CD4-positive, CD25-positive, alpha-beta regulatory T cell (primary cell): ENCODE measurements around the gene CYP4B1. TPM values are rescaled to one million over a fixed set of nuclear protein-coding genes. Genes with fewer than 3 reads are reported as not detected.

Source experiments
- ATAC-seq, 2 donors: fragments of 150-1000 bp; cut with Tn5 transposase; one replicate each; pipeline ENCODE4 v1.10.0; 2021; ENCODE audit warnings: low read depth in 2 of 2, moderate number of reproducible peaks in 2 of 2, moderate library complexity in 1 of 2
- DNase-seq, 3 donors: peaks; one replicate each; pipeline versions ENCODE4 v3.0.0 to v3.0.0-alpha.2; 2012 to 2022; ENCODE audit warnings: mixed read lengths in 1 of 3
- H3K27ac ChIP-seq: one replicate; pipeline ENCODE4 v1.7.0; 2013; ENCODE audit warnings: mild to moderate bottlenecking, low read length; ENCODE audit not compliant: insufficient read depth, poor library complexity, severe bottlenecking
- H3K27me3 ChIP-seq: one replicate; pipeline ENCODE4 v1.7.0; 2013; ENCODE audit warnings: low read length; ENCODE audit not compliant: control insufficient read depth, insufficient read depth
- H3K36me3 ChIP-seq: one replicate; pipeline ENCODE4 v1.7.0; 2013; ENCODE audit warnings: mild to moderate bottlenecking, low read length, moderate library complexity; ENCODE audit not compliant: control insufficient read depth, insufficient read depth
- H3K4me1 ChIP-seq: 2 replicates; pipeline ENCODE4 v1.7.0; 2013; ENCODE audit warnings: mild to moderate bottlenecking, low read length; ENCODE audit not compliant: insufficient read depth, control insufficient read depth, poor library complexity, severe bottlenecking
- H3K4me3 ChIP-seq: one replicate; pipeline ENCODE4 v1.7.0; 2013; ENCODE audit warnings: low read depth, mild to moderate bottlenecking, low read length, moderate library complexity
- H3K9me3 ChIP-seq, 2 experiments: 1 replicate in 1 of 2; 2 replicates in 1 of 2; pipeline ENCODE4 v1.7.0; 2013; ENCODE audit warnings: low read length in 2 of 2, mild to moderate bottlenecking in 1 of 2, moderate library complexity in 1 of 2; ENCODE audit not compliant: control insufficient read depth in 2 of 2
- H3K27ac Mint-ChIP-seq, 3 donors: one replicate each; pipeline ENCODE4 v1.8.0; 2020 to 2022; ENCODE audit warnings: mild to moderate bottlenecking in 3 of 3, mixed read lengths in 3 of 3, moderate library complexity in 2 of 3
- H3K27me3 Mint-ChIP-seq: one replicate; pipeline ENCODE4 v1.8.0; 2022; ENCODE audit warnings: mild to moderate bottlenecking, mixed read lengths
- H3K36me3 Mint-ChIP-seq: one replicate; pipeline ENCODE4 v1.8.0; 2020; ENCODE audit warnings: mixed read lengths
- H3K4me1 Mint-ChIP-seq, 4 donors: one replicate each; pipeline ENCODE4 v1.8.0; 2020 to 2022; ENCODE audit warnings: mixed read lengths in 4 of 4, mild to moderate bottlenecking in 1 of 4
- H3K4me3 Mint-ChIP-seq, 4 donors: one replicate each; pipeline ENCODE4 v1.8.0; 2020 to 2022; ENCODE audit warnings: mild to moderate bottlenecking in 4 of 4, mixed read lengths in 4 of 4, moderate library complexity in 3 of 4
- H3K9me3 Mint-ChIP-seq, 7 donors: one replicate each; pipeline ENCODE4 v1.8.0; 2020 to 2022; ENCODE audit warnings: mixed read lengths in 7 of 7, mild to moderate bottlenecking in 3 of 7, moderate library complexity in 2 of 7
- polyA plus RNA-seq, 4 donors: library from polyadenylated mRNA; unstranded; fragments of 300-500 nt; fragmentation: Illumina TruSeq; gene quantifications; one replicate each; pipeline ENCODE4 v1.2.3, GENCODE V29; 2021
- total RNA-seq: library from RNA; stranded (reverse); gene quantifications from one replicate; pipeline ENCODE4 v1.2.3, GENCODE V29; 2022

Gene CYP4B1
- total and polyA plus RNA-seq, 5 donors from 2014 or later, result not detected

DNA sequence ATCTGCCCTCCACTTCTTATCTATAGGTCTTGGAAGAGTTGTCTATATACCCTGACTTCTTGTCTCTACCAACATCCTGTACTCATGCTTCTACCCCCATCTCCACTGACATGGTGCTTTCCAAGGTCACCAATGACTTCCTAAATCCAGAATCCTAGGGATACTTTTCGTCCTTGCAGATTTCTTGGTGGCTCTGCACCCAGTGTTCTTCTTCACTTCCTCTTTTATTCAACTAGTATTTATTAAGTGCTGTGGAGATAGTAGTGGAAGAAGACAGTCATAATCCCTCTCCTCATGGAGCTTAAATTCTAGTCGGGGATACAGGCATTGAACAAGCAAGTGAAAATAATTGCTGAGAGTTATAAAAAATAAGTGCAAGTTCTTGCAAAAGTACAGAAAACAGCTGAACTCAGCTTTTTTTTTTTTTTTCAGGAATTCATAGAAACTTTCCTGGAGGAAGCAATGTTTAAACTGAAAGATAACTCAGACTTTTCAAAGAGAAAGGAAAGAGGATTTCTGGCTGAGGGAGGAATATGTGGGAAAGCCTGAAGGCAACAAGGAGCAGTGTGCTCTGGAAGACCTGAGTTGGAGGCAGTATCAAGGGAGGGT is 38.2 kb upstream of the CYP4B1 start:
- H3K27me3 Mint-ChIP-seq, result peaks cover 15% of the 10 kb centered on the region
- H3K27me3 ChIP-seq, result peaks cover 8% of the 10 kb centered on the region

DNA sequence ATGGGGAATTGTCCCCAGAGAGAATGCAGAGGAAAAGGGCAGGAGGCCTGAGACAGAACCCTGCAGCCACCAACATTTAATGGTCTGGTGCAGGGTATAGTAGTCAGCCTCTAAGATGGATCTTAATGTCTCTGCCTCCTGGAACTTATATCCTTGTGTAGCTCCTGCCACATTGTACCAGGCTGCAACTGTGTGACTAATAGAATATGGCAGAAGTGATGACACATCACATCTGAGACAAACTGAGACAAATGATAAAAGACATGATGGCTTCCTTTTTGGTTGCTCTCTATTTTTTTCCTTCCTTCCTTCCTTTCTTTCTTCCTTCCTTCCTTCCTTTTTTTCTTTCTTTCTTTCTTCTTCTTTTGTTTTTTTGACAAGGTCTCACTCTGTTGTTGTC is 37.1 kb upstream of the CYP4B1 start:
- H3K4me3 Mint-ChIP-seq, result no peak overlapping the region
- Histone ChIP-seq H3K9me3 (no peaks in the 10 kb centered on the region), H3K4me3 (no peak overlapping the region), H3K4me1 (no peaks in the 10 kb centered on the region), H3K27ac (no peak overlapping the region), H3K27me3 (peaks cover 8% of the 10 kb centered on the region), H3K36me3 (no peaks in the 10 kb centered on the region)
- H3K4me1 Mint-ChIP-seq, result no peaks in the 10 kb centered on the region
- peaks cover 15% of the 10 kb centered on the region for H3K27me3 Mint-ChIP-seq
- peaks cover 0 to 4% (median 0%) of the 10 kb centered on the region in 7 donors for H3K9me3 Mint-ChIP-seq
- DNase-seq (no peak), ATAC-seq (no peak)
- H3K36me3 Mint-ChIP-seq, result no peaks in the 10 kb centered on the region
- no peak overlapping the region for H3K27ac Mint-ChIP-seq

More for the DNA sequence above, 38.2 kb upstream of the CYP4B1 start:
- H3K4me1 ChIP-seq, result no peaks in the 10 kb centered on the region
- peaks cover 0 to 6% (median 0%) of the 10 kb centered on the region in 7 donors for H3K9me3 Mint-ChIP-seq
- H3K4me3 Mint-ChIP-seq, result no peak overlapping the region
- no peaks in the 10 kb centered on the region for H3K36me3 ChIP-seq
- no peaks in the 10 kb centered on the region for H3K36me3 Mint-ChIP-seq
- no peak overlapping the region for H3K27ac ChIP-seq
- H3K27ac Mint-ChIP-seq, result no peak overlapping the region
- no peak for ATAC-seq
- no peak for DNase-seq
- no peaks in the 10 kb centered on the region for H3K9me3 ChIP-seq
- no peaks in the 10 kb centered on the region for H3K4me1 Mint-ChIP-seq
- H3K4me3 ChIP-seq, result no peak overlapping the region

DNA sequence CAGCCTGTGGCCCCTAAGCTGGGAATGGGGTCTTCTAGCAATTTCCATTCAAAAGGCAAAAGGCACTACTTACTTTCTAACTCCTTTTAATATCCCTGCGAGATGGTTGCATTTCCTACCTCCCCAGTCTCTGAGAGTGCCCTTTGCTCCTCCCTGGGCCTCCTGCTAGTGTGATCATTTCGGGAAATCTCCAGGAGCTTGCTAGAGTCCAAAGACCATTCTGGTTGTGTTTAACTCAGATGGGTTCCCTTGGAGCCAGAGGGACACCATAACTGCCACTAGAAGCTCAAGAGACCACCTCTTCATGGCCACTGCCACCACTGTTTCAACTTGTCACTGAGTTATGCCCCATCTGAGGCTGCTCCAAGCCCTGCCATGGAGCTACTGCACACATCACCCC is 34.4 kb upstream of the CYP4B1 start:
- H3K36me3 Mint-ChIP-seq, result no peaks in the 10 kb centered on the region
- ATAC-seq (no peak), DNase-seq (no peak)
- H3K4me3 ChIP-seq, result no peak overlapping the region
- no peaks in the 10 kb centered on the region for H3K4me1 ChIP-seq
- H3K4me1 Mint-ChIP-seq, result no peaks in the 10 kb centered on the region
- H3K36me3 ChIP-seq, result no peaks in the 10 kb centered on the region
- H3K27ac ChIP-seq, result no peak overlapping the region
- H3K27me3 Mint-ChIP-seq, result peaks cover 13% of the 10 kb centered on the region
- H3K27me3 ChIP-seq, result peaks cover 8% of the 10 kb centered on the region
- H3K27ac Mint-ChIP-seq, result no peak overlapping the region
- H3K4me3 Mint-ChIP-seq, result no peak overlapping the region
- peaks cover 4 to 11% of the 10 kb centered on the region in 2 experiments for H3K9me3 ChIP-seq
- peaks cover 0 to 10% (median 2%) of the 10 kb centered on the region in 7 donors for H3K9me3 Mint-ChIP-seq

DNA sequence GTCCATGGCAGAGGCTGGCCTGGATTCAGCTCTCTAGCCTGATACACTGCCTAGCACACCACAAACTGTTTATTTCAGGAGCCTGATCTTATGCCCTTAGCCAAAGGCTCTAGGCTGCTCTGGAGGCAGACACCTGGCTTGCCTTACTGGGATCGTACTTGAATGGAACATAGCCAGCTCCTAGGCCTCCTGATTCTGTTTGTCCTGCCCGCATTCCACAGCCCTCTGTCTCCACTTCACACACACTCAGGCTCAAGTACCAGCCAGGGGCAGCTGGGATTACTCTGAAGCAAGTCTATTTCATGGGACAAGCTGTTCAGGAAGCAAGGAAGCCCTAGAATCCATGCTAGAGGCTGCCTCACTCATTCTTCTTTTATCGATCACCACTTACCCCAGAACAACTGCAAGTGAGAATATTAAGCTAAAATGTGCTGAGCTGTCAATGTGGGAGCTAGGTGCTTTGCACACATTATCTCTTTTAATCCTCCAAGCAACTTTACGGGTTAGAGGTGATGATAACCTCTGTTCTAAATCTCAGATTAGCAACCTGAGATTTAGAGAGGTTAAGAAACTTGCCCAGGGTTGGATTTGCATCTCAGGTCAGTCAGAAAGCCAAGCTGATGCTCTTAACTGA is 31.1 kb upstream of the CYP4B1 start:
- no peak overlapping the region for H3K27ac Mint-ChIP-seq
- Histone ChIP-seq H3K27ac (no peak overlapping the region), H3K36me3 (no peaks in the 10 kb centered on the region), H3K4me3 (no peak overlapping the region), H3K27me3 (peaks cover 2% of the 10 kb centered on the region), H3K4me1 (no peaks in the 10 kb centered on the region), H3K9me3 (peaks cover 24 to 42% of the 10 kb centered on the region in 2 experiments)
- peaks cover 0 to 36% (median 15%) of the 10 kb centered on the region in 7 donors for H3K9me3 Mint-ChIP-seq
- no peaks in the 10 kb centered on the region for H3K4me1 Mint-ChIP-seq
- no peak overlapping the region for H3K4me3 Mint-ChIP-seq
- peaks cover 3% of the 10 kb centered on the region for H3K36me3 Mint-ChIP-seq
- DNase-seq, result no peak
- peaks cover 17% of the 10 kb centered on the region for H3K27me3 Mint-ChIP-seq
- no peak for ATAC-seq

DNA sequence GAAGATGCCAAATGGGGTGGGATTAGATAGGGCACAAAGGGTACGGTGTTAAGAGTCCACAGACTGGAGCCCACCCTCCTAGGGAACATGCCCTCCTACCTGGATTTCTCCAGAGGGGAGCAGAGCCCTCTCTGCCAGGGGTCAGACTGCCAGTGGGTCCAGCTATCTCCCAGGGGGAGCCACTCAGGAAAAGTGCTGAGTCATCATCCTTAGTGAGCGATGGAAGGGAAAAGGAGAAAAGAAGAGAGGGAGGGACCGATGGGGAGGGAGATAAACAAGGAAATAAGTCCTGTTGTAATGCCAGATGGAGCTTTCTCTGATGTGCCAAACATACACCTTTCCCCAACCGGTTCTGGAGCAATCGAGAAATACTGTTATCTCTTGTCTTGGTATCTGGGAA is 30.4 kb upstream of the CYP4B1 start:
- Mint-ChIP-seq H3K36me3 (peaks cover 3% of the 10 kb centered on the region), H3K9me3 (peaks cover 0 to 36% (median 15%) of the 10 kb centered on the region in 7 donors), H3K27me3 (peaks cover 18% of the 10 kb centered on the region), H3K4me3 (no peak overlapping the region), H3K27ac (no peak overlapping the region), H3K4me1 (no peaks in the 10 kb centered on the region)
- Histone ChIP-seq H3K27me3 (no peaks in the 10 kb centered on the region), H3K4me1 (no peaks in the 10 kb centered on the region), H3K9me3 (peaks cover 27 to 42% of the 10 kb centered on the region in 2 experiments), H3K27ac (no peak overlapping the region), H3K4me3 (no peak overlapping the region), H3K36me3 (no peaks in the 10 kb centered on the region)
- DNase-seq (no peak), ATAC-seq (no peak)

DNA sequence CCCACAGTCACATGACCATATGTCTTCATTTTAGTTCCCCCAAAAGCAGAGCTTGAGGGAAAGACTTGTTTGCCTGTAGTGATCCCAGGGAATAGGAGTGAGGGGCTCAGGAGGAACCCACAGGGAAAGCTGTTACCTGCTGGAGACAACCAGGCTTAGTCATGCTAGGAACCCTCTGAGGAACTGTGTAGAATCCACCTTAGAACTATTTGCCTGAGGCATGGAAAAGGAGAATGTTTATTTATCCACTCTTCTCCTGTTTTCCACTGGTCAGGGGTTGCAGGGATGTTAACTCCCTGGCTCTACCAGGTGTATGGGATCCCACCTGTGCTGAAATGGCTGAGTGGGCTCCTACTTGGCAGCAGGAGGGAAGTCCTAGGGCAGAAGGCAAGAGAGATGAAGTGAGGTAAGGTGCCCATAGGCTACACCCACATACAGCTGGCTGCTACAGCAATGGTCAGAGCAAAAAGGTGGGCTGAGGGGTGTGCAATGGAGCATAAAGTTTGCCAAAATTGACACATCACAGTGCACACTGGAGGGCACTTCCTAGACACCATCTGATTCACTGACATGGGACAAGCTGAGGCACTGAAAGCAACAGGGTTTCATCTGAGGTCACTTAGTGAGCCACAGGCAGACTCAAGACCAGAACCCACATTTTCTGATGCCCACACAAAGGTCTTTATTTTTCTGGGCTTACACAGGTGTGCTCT is 29.7 kb upstream of the CYP4B1 start:
- Mint-ChIP-seq H3K36me3 (peaks cover 3% of the 10 kb centered on the region), H3K4me1 (no peaks in the 10 kb centered on the region), H3K27ac (no peak overlapping the region), H3K9me3 (peaks cover 0 to 40% (median 15%) of the 10 kb centered on the region in 7 donors), H3K4me3 (no peak overlapping the region), H3K27me3 (peaks cover 18% of the 10 kb centered on the region)
- ATAC-seq, result no peak
- no peak overlapping the region for H3K27ac ChIP-seq
- no peaks in the 10 kb centered on the region for H3K4me1 ChIP-seq
- H3K4me3 ChIP-seq, result no peak overlapping the region
- DNase-seq, result no peak
- no peaks in the 10 kb centered on the region for H3K27me3 ChIP-seq
- no peaks in the 10 kb centered on the region for H3K36me3 ChIP-seq
- H3K9me3 ChIP-seq, result peaks cover 28 to 43% of the 10 kb centered on the region in 2 experiments

DNA sequence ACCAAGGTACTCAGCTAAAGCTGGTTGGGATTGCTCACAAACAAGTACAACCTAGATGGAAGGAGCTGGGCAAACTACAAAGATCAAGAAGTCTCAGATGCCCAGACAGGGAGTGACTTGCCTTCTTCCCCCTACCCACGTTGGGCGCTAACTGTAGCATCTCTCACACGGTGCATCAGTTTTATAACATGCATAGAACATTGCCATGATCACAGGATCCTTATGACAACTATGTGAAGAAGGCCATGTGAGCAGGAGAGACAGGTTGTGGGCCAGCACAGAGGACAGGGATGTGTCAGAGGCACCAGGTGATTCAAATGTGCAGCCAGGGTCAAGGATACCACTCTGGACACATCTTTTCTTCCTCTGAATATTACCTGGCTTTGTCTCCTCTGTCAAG is 28.3 kb upstream of the CYP4B1 start:
- Mint-ChIP-seq H3K27ac (no peak overlapping the region), H3K9me3 (peaks cover 0 to 44% (median 15%) of the 10 kb centered on the region in 7 donors), H3K4me3 (no peak overlapping the region), H3K4me1 (no peaks in the 10 kb centered on the region), H3K27me3 (peaks cover 14% of the 10 kb centered on the region), H3K36me3 (peaks cover 3% of the 10 kb centered on the region)
- Histone ChIP-seq H3K27ac (no peak overlapping the region), H3K36me3 (no peaks in the 10 kb centered on the region), H3K4me3 (no peak overlapping the region), H3K9me3 (peaks cover 29 to 46% of the 10 kb centered on the region in 2 experiments), H3K27me3 (no peaks in the 10 kb centered on the region), H3K4me1 (no peaks in the 10 kb centered on the region)
- DNase-seq, result peak in 1 of 3 donors; percentile 3
- ATAC-seq, result no peak
